Measurements from ENCODE around the gene TPRG1. TPM values are rescaled to one million over a fixed set of nuclear protein-coding genes. Genes with fewer than 3 reads are reported as not detected.

TPRG1 gene
- total RNA-seq, 2 experiments from 2014 or later = 2.1 to 2.9 TPM

- intact Hi-C loops (cut with DNase I, micrococcal nuclease) = no loop called here
- no peaks in the 10 kb centered on the region for H3K9me3 ChIP-seq (ENCODE audit: control insufficient read depth in 1 of 2, insufficient read depth in 1 of 2, low read length in 2 of 2)
- H3K4me3 ChIP-seq (ENCODE audit: low read length) = no peak overlapping the region
- ChIA-PET CTCF (interaction anchor here (1.9 kb wide), 1 partner anchor 18 kb away, joined by 5 read pairs; no protein-coding TSS in a partner anchor), POLR2A (interaction anchor here (0.7 to 4.3 kb wide), 3 partner anchors 12 to 20 kb away, joined by 3 to 18 read pairs (median 5); no protein-coding TSS in a partner anchor)
- ATAC-seq (ENCODE audit: poor library complexity) (peak; percentile 69), DNase-seq (peak in 2 of 14 experiments; percentile 8 to 39)
- H3K36me3 ChIP-seq (ENCODE audit: insufficient read depth, low read length) = no peaks in the 10 kb centered on the region
- Mint-ChIP-seq H3K27me3 (no peaks in the 10 kb centered on the region), H3K27ac (peak overlapping the region; percentile 65), H3K4me3 (no peak overlapping the region), H3K4me1 (ENCODE audit: low read depth) (peaks cover 64% of the 10 kb centered on the region), H3K36me3 (ENCODE audit: low read depth) (no peaks in the 10 kb centered on the region), H3K9me3 (no peaks in the 10 kb centered on the region)
- H3K27ac ChIP-seq (ENCODE audit: low read depth in 1 of 2, low read length in 2 of 2) = no peak overlapping the region
- H3K27me3 ChIP-seq (ENCODE audit: control insufficient read depth in 1 of 2, insufficient read depth in 2 of 2, low read length in 2 of 2) = no peaks in the 10 kb centered on the region
- TF ChIP-seq CTCF (IDR thresholded peaks at IDR 0.05) = no peak
- peaks cover 8% of the 10 kb centered on the region for H3K4me1 ChIP-seq (ENCODE audit: insufficient read depth, low read length)
Observed at GRCh38 chr3:189304465-189305351, 132.9 kb downstream of the TPRG1 start.

GRCh38 chr3:189305412-189305811, 133.6 kb downstream of the TPRG1 start:
- Mint-ChIP-seq H3K36me3 (ENCODE audit: low read depth) (no peaks in the 10 kb centered on the region), H3K9me3 (no peaks in the 10 kb centered on the region), H3K27ac (peak overlapping the region; percentile 65), H3K4me3 (no peak overlapping the region), H3K27me3 (no peaks in the 10 kb centered on the region), H3K4me1 (ENCODE audit: low read depth) (peaks cover 58% of the 10 kb centered on the region)
- H3K36me3 ChIP-seq (ENCODE audit: insufficient read depth, low read length) = no peaks in the 10 kb centered on the region
- ChIA-PET CTCF (interaction anchor here (1.9 kb wide), 1 partner anchor 17 kb away, joined by 5 read pairs; no protein-coding TSS in a partner anchor), POLR2A (interaction anchor here (0.7 to 4.3 kb wide), 3 partner anchors 11 to 19 kb away, joined by 3 to 18 read pairs (median 5); no protein-coding TSS in a partner anchor)
- peaks cover 8% of the 10 kb centered on the region for H3K4me1 ChIP-seq (ENCODE audit: insufficient read depth, low read length)
- DNase-seq = no peak
- no peaks in the 10 kb centered on the region for H3K9me3 ChIP-seq (ENCODE audit: control insufficient read depth in 1 of 2, insufficient read depth in 1 of 2, low read length in 2 of 2)
- no peak overlapping the region for H3K4me3 ChIP-seq (ENCODE audit: low read length)
- no peak for ATAC-seq (ENCODE audit: poor library complexity)
- H3K27me3 ChIP-seq (ENCODE audit: control insufficient read depth in 1 of 2, insufficient read depth in 2 of 2, low read length in 2 of 2) = no peaks in the 10 kb centered on the region
- intact Hi-C loops (cut with DNase I, micrococcal nuclease) = no loop called here
- no peak overlapping the region for H3K27ac ChIP-seq (ENCODE audit: low read depth in 1 of 2, low read length in 2 of 2)
- no peak for TF ChIP-seq CTCF (IDR thresholded peaks at IDR 0.05)

GRCh38 chr3:189307963-189308362, 136.2 kb downstream of the TPRG1 start:
- intact Hi-C loops (cut with DNase I, micrococcal nuclease) = no loop called here
- no peak overlapping the region for H3K27ac Mint-ChIP-seq
- no peak for ATAC-seq (ENCODE audit: poor library complexity)
- no peaks in the 10 kb centered on the region for H3K9me3 Mint-ChIP-seq
- no peaks in the 10 kb centered on the region for H3K27me3 Mint-ChIP-seq
- POLR2A ChIA-PET = interaction anchor here (1.0 to 4.3 kb wide), 5 partner anchors 9 to 26 kb away, joined by 3 to 18 read pairs (median 3); no protein-coding TSS in a partner anchor
- no peak for DNase-seq
- Histone ChIP-seq H3K4me3 (ENCODE audit: low read length) (no peak overlapping the region), H3K9me3 (ENCODE audit: control insufficient read depth in 1 of 2, insufficient read depth in 1 of 2, low read length in 2 of 2) (no peaks in the 10 kb centered on the region), H3K27me3 (ENCODE audit: control insufficient read depth in 1 of 2, insufficient read depth in 2 of 2, low read length in 2 of 2) (no peaks in the 10 kb centered on the region), H3K27ac (ENCODE audit: low read depth in 1 of 2, low read length in 2 of 2) (no peak overlapping the region), H3K36me3 (ENCODE audit: insufficient read depth, low read length) (no peaks in the 10 kb centered on the region), H3K4me1 (ENCODE audit: insufficient read depth, low read length) (peaks cover 8% of the 10 kb centered on the region)
- CTCF ChIA-PET = no interaction called here
- no peaks in the 10 kb centered on the region for H3K36me3 Mint-ChIP-seq (ENCODE audit: low read depth)
- TF ChIP-seq CTCF (IDR thresholded peaks at IDR 0.05) = no peak
- no peak overlapping the region for H3K4me3 Mint-ChIP-seq
- H3K4me1 Mint-ChIP-seq (ENCODE audit: low read depth) = peaks cover 43% of the 10 kb centered on the region
